GM12878 (cell line): ENCODE measurements around the gene JPH4. TPM values are rescaled to one million over a fixed set of nuclear protein-coding genes. Genes with fewer than 3 reads are reported as not detected.

Experiments used
- ATAC-seq: fragments of 200-7000 bp; cut with Tn5 transposase; 3 replicates; pipeline ENCODE4 v1.9.1; 2020; ENCODE audit warnings: mild to moderate bottlenecking, moderate library complexity
- BruUV-seq: library from RNA; stranded (reverse); fragments of 400-500 nt; replicated peaks from 2 replicates; lab custom pipeline; 2021; lab: Mats Ljungman, UMichigan
- CTCF ChIA-PET: fragments of 300-600 bp; sonication (Branson Sonifier 250); formaldehyde crosslinking; extraction: SDS; loops from one replicate; lab custom pipeline; 2021; ENCODE audit warnings: inconsistent platforms; lab: Yijun Ruan, JAX
- POLR2A ChIA-PET: fragments of 350-600 bp; formaldehyde crosslinking; extraction: SDS; loops from one replicate; lab custom pipeline; 2021; ENCODE audit warnings: inconsistent platforms; lab: Charles Lee
- RAD21 ChIA-PET: fragments of 300-600 bp; sonication (Branson Sonifier 250); formaldehyde crosslinking; loops from one replicate; lab custom pipeline; 2023; ENCODE audit warnings: antibody characterized with exemption; ENCODE audit not compliant: unreplicated experiment; lab: Charles Lee
- SMC1A ChIA-PET: fragments of 300-600 bp; sonication (Branson Sonifier 250); formaldehyde crosslinking; loops from one replicate; lab custom pipeline; 2023; ENCODE audit not compliant: unreplicated experiment, uncharacterized antibody; lab: Charles Lee
- DNase-seq: peaks from one replicate; pipeline ENCODE4 v3.0.0-alpha.2; 2011; ENCODE audit warnings: low read depth, low spot score
- FAIRE-seq: peaks from 3 replicates; lab custom pipeline; 2011; peaks lifted over from hg19 to GRCh38; lab: Jason Lieb, UNC
- H2AFZ ChIP-seq: 2 replicates; pipeline ENCODE4 v1.6.0; 2011; ENCODE audit warnings: low read depth, low read length, control low read depth; ENCODE audit not compliant: control insufficient read depth
- H3K27ac ChIP-seq: 2 replicates; pipeline ENCODE4 v1.5.1; 2011; ENCODE audit warnings: control low read depth; ENCODE audit not compliant: control insufficient read depth, insufficient read depth
- H3K27me3 ChIP-seq, 2 experiments: replicated peaks in 1 of 2; 2 replicates each; pipeline versions ENCODE4 v1.6.0 to v1.6.1; 2011; ENCODE audit warnings: low read length in 1 of 2; ENCODE audit not compliant: control insufficient read depth in 2 of 2, insufficient read depth in 2 of 2
- H3K36me3 ChIP-seq, 2 experiments: 2 replicates each; pipeline ENCODE4 v1.5.1; 2011; ENCODE audit warnings: low read length in 1 of 2; ENCODE audit not compliant: control insufficient read depth in 2 of 2, insufficient read depth in 2 of 2
- H3K4me1 ChIP-seq: 2 replicates; pipeline ENCODE4 v1.6.1; 2011; ENCODE audit warnings: mild to moderate bottlenecking, low read length, moderate library complexity, mixed read lengths; ENCODE audit not compliant: control insufficient read depth, insufficient read depth
- H3K4me2 ChIP-seq: 2 replicates; pipeline ENCODE4 v1.6.0; 2011; ENCODE audit warnings: control low read depth; ENCODE audit not compliant: control insufficient read depth, insufficient read depth
- H3K4me3 ChIP-seq: fragments of 200-600 bp; sonication (generic); 2 replicates; pipeline ENCODE4 v1.5.1; 2016
- H3K79me2 ChIP-seq: 2 replicates; pipeline ENCODE4 v1.6.0; 2011; ENCODE audit warnings: low read length; ENCODE audit not compliant: control insufficient read depth, insufficient read depth
- H3K9ac ChIP-seq: 2 replicates; pipeline ENCODE4 v1.8.0; 2011; ENCODE audit warnings: low read length, control low read depth, mixed read lengths; ENCODE audit not compliant: control insufficient read depth, insufficient read depth
- H3K9me3 ChIP-seq: replicated peaks from 3 replicates; pipeline ENCODE4 v1.5.1; 2011; ENCODE audit warnings: mild to moderate bottlenecking, low read length; ENCODE audit not compliant: control insufficient read depth, insufficient read depth
- H4K20me1 ChIP-seq: 2 replicates; pipeline ENCODE4 v1.6.0; 2011; ENCODE audit not compliant: control insufficient read depth, insufficient read depth
- BMI1 ChIP-seq: fragments of 450-650 bp; IDR thresholded peaks from 2 replicates; pipeline ENCODE4 v1.6.1; 2016; ENCODE audit warnings: mild to moderate bottlenecking, moderate library complexity, borderline replicate concordance
- BRCA1 ChIP-seq: IDR thresholded peaks from 2 replicates; pipeline ENCODE4 v1.6.1; 2011; ENCODE audit warnings: low read depth, low read length, improper control_type of control experiment
- CEBPZ ChIP-seq: fragments of 150-350 bp; IDR thresholded peaks from 2 replicates; pipeline ENCODE4 v1.6.1; 2016; ENCODE audit warnings: low read depth, low read length
- E2F4 ChIP-seq: IDR thresholded peaks from 2 replicates; pipeline ENCODE4 v1.6.1; 2012; ENCODE audit warnings: low read depth, low read length, improper control_type of control experiment
- ETV6 ChIP-seq, 2 experiments: fragments of 450-650 bp in 1 of 2; IDR thresholded peaks in 1 of 2; conservative IDR thresholded peaks in 1 of 2; 2 replicates each; pipeline ENCODE4 v1.6.1; 2014; ENCODE audit warnings: antibody characterized with exemption in 1 of 2, borderline replicate concordance in 1 of 2, low read depth in 1 of 2, mild to moderate bottlenecking in 1 of 2, moderate library complexity in 1 of 2
- HDAC2 ChIP-seq: fragments of 200-600 bp; sonication (generic); IDR thresholded peaks from 2 replicates; pipeline ENCODE4 v1.6.1; 2017
- MEF2A ChIP-seq: IDR thresholded peaks from 2 replicates; pipeline ENCODE4 v1.6.1; 2011; ENCODE audit warnings: low read depth, mild to moderate bottlenecking, low read length, moderate library complexity; ENCODE audit not compliant: insufficient read depth
- PAX5 ChIP-seq: IDR thresholded peaks from 2 replicates; pipeline ENCODE4 v1.6.1; 2011; ENCODE audit warnings: low read depth, low read length, borderline replicate concordance
- RUNX3 ChIP-seq: IDR thresholded peaks from 2 replicates; pipeline ENCODE4 v1.6.1; 2012; ENCODE audit warnings: low read length, inconsistent platforms
- USF2 ChIP-seq: IDR thresholded peaks from 2 replicates; pipeline ENCODE4 v1.6.1; 2011; ENCODE audit warnings: low read depth, low read length, improper control_type of control experiment, borderline replicate concordance
- WGBS: methylation state at CpG from one replicate; pipeline ENCODE4 v1.1.6; 2016; ENCODE audit warnings: low lambda C conversion rate; ENCODE audit not compliant: insufficient replicate concordance, insufficient coverage; ENCODE audit errors: missing lambda C conversion rate; 5-methylcytosine and 5-hydroxymethylcytosine counted together
- in situ Hi-C: fragments of 300-500 bp; cut with MboI; formaldehyde crosslinking; loops from 9 replicates; pipeline ENCODE4 v1.14.3; 2018; ENCODE audit warnings: mixed read lengths
- intact Hi-C: fragments of 100-400 bp; cut with micrococcal nuclease; formaldehyde crosslinking; loops from one replicate; pipeline ENCODE4 v1.14.2; 2022; ENCODE audit not compliant: unreplicated experiment
- polyA plus RNA-seq, 11 experiments: library from polyadenylated mRNA; depleted of rRNA in 4 of 11; unstranded in 6 of 11; stranded (reverse) in 5 of 11; fragments of >200 nt; fragmentation: Nextera tagmentation in 4 of 11; fragmentation: Illumina TruSeq in 1 of 11; extraction: Ambion mirVana in 4 of 11; extraction: Trizol in 1 of 11; gene quantifications; 1 replicate in 1 of 11; 2 replicates in 10 of 11; pipeline versions ENCODE4 v1.2.1 to v1.2.3, GENCODE V29; 2011 to 2016; ENCODE audit warnings: inconsistent platforms in 2 of 11, missing spikeins in 2 of 11, low read depth in 1 of 11
- total RNA-seq, 4 experiments: library from RNA; depleted of rRNA in 3 of 4; stranded (reverse); fragments of >200 nt in 3 of 4; fragmentation: Illumina TruSeq in 1 of 4; extraction: Trizol in 1 of 4; gene quantifications; 2 replicates each; pipeline versions ENCODE4 v1.2.1 to v1.2.3, GENCODE V29; 2013 to 2021
- TF ChIP-seq, protein P1 (sequence below): IDR thresholded peaks from 2 replicates; pipeline ENCODE4 v1.6.1; 2011; ENCODE audit warnings: borderline replicate concordance, low read depth, mild to moderate bottlenecking, moderate library complexity, mixed read lengths, low read length; ENCODE audit not compliant: insufficient read depth; ENCODE audit errors: extremely low read length

The JPH4 gene
- total and polyA plus RNA-seq, 10 of the 15 experiments (the other 5 are each of a cell fraction or from before 2014, with no cell fraction given) = 0.48 to 10.3 (median 3.8) TPM

- WGBS = 95% methylated on average over 9 of the region's 11 CpGs
- Histone ChIP-seq H3K79me2 (peaks cover 13% of the 10 kb centered on the region), H3K9me3 (no peaks in the 10 kb centered on the region), H3K4me1 (peaks cover 11% of the 10 kb centered on the region), H3K4me3 (no peak overlapping the region), H3K27me3 (no peaks in the 10 kb centered on the region), H3K9ac (no peak overlapping the region), H3K27ac (no peak overlapping the region), H2AFZ (no peak overlapping the region), H3K36me3 (peaks cover 13% of the 10 kb centered on the region in 2 experiments; a peak in 3 of 4 replicates), H3K4me2 (no peak overlapping the region), H4K20me1 (no peaks in the 10 kb centered on the region)
- intact Hi-C loops (no loop called here), in situ Hi-C loops (no loop called here)
- BruUV-seq = no TSS peak
- TF ChIP-seq BMI1 (no peak), RUNX3 (no peak), HDAC2 (no peak), E2F4 (no peak), CEBPZ (no peak), BRCA1 (no peak), PAX5 (no peak), USF2 (no peak), ETV6 (conservative IDR thresholded peaks at IDR 0.05 in 1 of 2, IDR thresholded peaks at IDR 0.05 in 1 of 2; ENCODE audit: borderline replicate concordance in 1 of 2, low read depth in 1 of 2) (no peak), MEF2A (no peak)
- TF ChIP-seq, protein P1, sequence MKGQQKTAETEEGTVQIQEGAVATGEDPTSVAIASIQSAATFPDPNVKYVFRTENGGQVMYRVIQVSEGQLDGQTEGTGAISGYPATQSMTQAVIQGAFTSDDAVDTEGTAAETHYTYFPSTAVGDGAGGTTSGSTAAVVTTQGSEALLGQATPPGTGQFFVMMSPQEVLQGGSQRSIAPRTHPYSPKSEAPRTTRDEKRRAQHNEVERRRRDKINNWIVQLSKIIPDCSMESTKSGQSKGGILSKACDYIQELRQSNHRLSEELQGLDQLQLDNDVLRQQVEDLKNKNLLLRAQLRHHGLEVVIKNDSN = no peak
- FAIRE-seq (no peak), ATAC-seq (no peak), DNase-seq (no peak)
- POLR2A ChIA-PET = no interaction called here
- CTCF ChIA-PET = interaction anchor here (13.1 kb wide), 1 partner anchor 85 kb away, joined by 436 read pairs; no protein-coding TSS in a partner anchor
- RAD21 ChIA-PET = no interaction called here
- SMC1A ChIA-PET = interaction anchor here (9.7 kb wide), 1 partner anchor 87 kb away, joined by 124 read pairs; no protein-coding TSS in a partner anchor
These were observed 13.0 kb downstream of the JPH4 start for GRCh38 chr14:23565626-23566025.
